GM23338 (cell line): Measurements from ENCODE around the gene CRAMP1.

Experiments
- CREB1 ChIP-seq: fragments of 250-450 bp; sonication (Bioruptor Pico); IDR thresholded peaks from 2 replicates; pipeline ENCODE4 v1.5.0; 2020; ENCODE audit warnings: low read depth, mild to moderate bottlenecking, moderate library complexity
- EZH2 ChIP-seq: fragments of 200-600 bp; sonication (generic); IDR thresholded peaks from one replicate; pipeline ENCODE4 v1.8.0; 2017; ENCODE audit warnings: antibody characterized with exemption, mild to moderate bottlenecking, low read depth; ENCODE audit not compliant: unreplicated experiment
- EZH2phosphoT487 ChIP-seq: fragments of 200-600 bp; sonication (generic); IDR thresholded peaks from one replicate; pipeline ENCODE4 v1.8.1; 2018; ENCODE audit warnings: antibody characterized with exemption; ENCODE audit not compliant: unreplicated experiment
- POLR2AphosphoS5 ChIP-seq: IDR thresholded peaks from 2 replicates; pipeline ENCODE4 v1.6.1; 2016; ENCODE audit warnings: antibody characterized with exemption, low read depth
- STAT1 ChIP-seq: IDR thresholded peaks from one replicate; pipeline ENCODE4 v1.6.1; 2016; ENCODE audit warnings: antibody characterized with exemption; ENCODE audit not compliant: unreplicated experiment
- ZNF114 ChIP-seq: fragments of 250-450 bp; sonication (Bioruptor Pico); IDR thresholded peaks from 2 replicates; pipeline ENCODE4 v1.5.0; 2020; ENCODE audit warnings: mild to moderate bottlenecking, moderate library complexity
- TF ChIP-seq, protein P1 (sequence below), 2 experiments: fragments of 200-600 bp in 1 of 2; sonication (generic) in 1 of 2; conservative IDR thresholded peaks; 2 replicates each; pipeline versions ENCODE4 v1.5.1 to v1.6.1; 2016 to 2017; ENCODE audit warnings: antibody characterized with exemption in 2 of 2, low read depth in 2 of 2, mild to moderate bottlenecking in 2 of 2, moderate library complexity in 1 of 2
- TF ChIP-seq, protein P2 (sequence below): IDR thresholded peaks from one replicate; pipeline ENCODE4 v1.6.1; 2018; ENCODE audit warnings: antibody characterized with exemption; ENCODE audit not compliant: unreplicated experiment

DNA sequence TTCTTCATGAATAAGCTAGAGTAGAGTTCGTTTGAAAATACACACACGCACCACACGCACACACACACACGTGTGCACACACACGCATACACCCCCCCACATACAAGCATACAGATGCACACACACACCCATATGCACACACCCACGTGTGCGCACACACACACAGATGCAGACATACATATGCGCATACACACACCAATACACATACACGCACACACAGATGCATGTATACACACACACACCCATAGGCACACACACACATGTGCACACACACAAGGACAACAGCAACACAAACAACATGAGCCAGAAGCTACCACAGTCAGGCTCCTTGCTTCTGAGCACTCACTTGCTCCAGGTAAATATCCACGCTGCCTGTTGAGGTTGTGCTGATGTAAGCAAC lies 5.4 kb upstream of the CRAMP1 start:
- TF ChIP-seq, protein P1, sequence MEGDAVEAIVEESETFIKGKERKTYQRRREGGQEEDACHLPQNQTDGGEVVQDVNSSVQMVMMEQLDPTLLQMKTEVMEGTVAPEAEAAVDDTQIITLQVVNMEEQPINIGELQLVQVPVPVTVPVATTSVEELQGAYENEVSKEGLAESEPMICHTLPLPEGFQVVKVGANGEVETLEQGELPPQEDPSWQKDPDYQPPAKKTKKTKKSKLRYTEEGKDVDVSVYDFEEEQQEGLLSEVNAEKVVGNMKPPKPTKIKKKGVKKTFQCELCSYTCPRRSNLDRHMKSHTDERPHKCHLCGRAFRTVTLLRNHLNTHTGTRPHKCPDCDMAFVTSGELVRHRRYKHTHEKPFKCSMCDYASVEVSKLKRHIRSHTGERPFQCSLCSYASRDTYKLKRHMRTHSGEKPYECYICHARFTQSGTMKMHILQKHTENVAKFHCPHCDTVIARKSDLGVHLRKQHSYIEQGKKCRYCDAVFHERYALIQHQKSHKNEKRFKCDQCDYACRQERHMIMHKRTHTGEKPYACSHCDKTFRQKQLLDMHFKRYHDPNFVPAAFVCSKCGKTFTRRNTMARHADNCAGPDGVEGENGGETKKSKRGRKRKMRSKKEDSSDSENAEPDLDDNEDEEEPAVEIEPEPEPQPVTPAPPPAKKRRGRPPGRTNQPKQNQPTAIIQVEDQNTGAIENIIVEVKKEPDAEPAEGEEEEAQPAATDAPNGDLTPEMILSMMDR (conservative IDR thresholded peaks at IDR 0.05; ENCODE audit: low read depth in 2 of 2): no peak
- TF ChIP-seq EZH2phosphoT487 (no peak), CREB1 (CRISPR knock-in tag) (no peak), POLR2AphosphoS5 (no peak), STAT1 (no peak), ZNF114 (no peak), EZH2 (no peak)
- TF ChIP-seq, protein P2, sequence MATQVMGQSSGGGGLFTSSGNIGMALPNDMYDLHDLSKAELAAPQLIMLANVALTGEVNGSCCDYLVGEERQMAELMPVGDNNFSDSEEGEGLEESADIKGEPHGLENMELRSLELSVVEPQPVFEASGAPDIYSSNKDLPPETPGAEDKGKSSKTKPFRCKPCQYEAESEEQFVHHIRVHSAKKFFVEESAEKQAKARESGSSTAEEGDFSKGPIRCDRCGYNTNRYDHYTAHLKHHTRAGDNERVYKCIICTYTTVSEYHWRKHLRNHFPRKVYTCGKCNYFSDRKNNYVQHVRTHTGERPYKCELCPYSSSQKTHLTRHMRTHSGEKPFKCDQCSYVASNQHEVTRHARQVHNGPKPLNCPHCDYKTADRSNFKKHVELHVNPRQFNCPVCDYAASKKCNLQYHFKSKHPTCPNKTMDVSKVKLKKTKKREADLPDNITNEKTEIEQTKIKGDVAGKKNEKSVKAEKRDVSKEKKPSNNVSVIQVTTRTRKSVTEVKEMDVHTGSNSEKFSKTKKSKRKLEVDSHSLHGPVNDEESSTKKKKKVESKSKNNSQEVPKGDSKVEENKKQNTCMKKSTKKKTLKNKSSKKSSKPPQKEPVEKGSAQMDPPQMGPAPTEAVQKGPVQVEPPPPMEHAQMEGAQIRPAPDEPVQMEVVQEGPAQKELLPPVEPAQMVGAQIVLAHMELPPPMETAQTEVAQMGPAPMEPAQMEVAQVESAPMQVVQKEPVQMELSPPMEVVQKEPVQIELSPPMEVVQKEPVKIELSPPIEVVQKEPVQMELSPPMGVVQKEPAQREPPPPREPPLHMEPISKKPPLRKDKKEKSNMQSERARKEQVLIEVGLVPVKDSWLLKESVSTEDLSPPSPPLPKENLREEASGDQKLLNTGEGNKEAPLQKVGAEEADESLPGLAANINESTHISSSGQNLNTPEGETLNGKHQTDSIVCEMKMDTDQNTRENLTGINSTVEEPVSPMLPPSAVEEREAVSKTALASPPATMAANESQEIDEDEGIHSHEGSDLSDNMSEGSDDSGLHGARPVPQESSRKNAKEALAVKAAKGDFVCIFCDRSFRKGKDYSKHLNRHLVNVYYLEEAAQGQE: no peak
